Measurements from ENCODE around the gene RUBCN.
"Not testable (repeated sequence)": the region's sequence is repeated elsewhere in the genome, so short reads cannot be mapped to it uniquely, and the experiment has no call there.

The RUBCN gene

GRCh38 chr3:197718891-197719290, 17.8 kb downstream of the RUBCN start:
- TF ChIP-seq CTCF (IDR thresholded peaks at IDR 0.05; ENCODE audit: extremely low read depth, missing control alignments): no peak
- DNase-seq (ENCODE audit: low spot score): no peak

- no peak for TF ChIP-seq CTCF (IDR thresholded peaks at IDR 0.05; ENCODE audit: extremely low read depth, missing control alignments)
- DNase-seq (ENCODE audit: low spot score): no peak
These were observed 22.5 kb downstream of the RUBCN start for GRCh38 chr3:197714251-197714650.

- TF ChIP-seq CTCF (IDR thresholded peaks at IDR 0.05; ENCODE audit: extremely low read depth, missing control alignments): no peak
- no peak for DNase-seq (ENCODE audit: low spot score)
These were observed 23.3 kb downstream of the RUBCN start for GRCh38 chr3:197713477-197713822.

- no peak for TF ChIP-seq CTCF (IDR thresholded peaks at IDR 0.05; ENCODE audit: extremely low read depth, missing control alignments)
These were observed 24.6 kb downstream of the RUBCN start for GRCh38 chr3:197711973-197712707.

GRCh38 chr3:197710965-197711364, 25.7 kb downstream of the RUBCN start:
- not testable (repeated sequence) for DNase-seq (ENCODE audit: low spot score)

More at GRCh38 chr3:197711973-197712707, 24.6 kb downstream of the RUBCN start:
- DNase-seq (ENCODE audit: low spot score): peak; percentile 72

DNA sequence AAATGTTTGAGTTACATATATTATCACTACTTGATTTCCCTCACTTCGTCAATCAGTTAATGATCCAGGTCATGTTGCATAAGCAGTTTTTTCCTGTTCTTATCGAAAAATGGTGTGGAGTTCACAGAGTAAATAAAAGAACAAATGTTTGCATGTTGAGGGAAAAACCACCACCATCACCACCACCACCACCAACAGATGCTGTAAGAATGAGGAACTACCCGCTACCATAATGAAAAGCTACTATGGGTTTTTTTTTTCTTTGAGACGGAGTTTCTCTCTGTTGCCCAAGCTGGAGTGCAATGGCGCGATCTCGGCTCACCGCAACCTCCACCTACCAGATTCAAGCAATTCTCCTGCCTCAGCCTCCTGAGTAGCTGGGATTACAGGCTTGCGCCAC, 27.6 kb downstream of the RUBCN start:
- no peak for DNase-seq (ENCODE audit: low spot score)
- no peak for TF ChIP-seq CTCF (IDR thresholded peaks at IDR 0.05; ENCODE audit: extremely low read depth, missing control alignments)

GRCh38 chr3:197706658-197707057, 30.0 kb downstream of the RUBCN start:
- no peak for TF ChIP-seq CTCF (IDR thresholded peaks at IDR 0.05; ENCODE audit: extremely low read depth, missing control alignments)
- DNase-seq (ENCODE audit: low spot score): no peak

- TF ChIP-seq CTCF (IDR thresholded peaks at IDR 0.05; ENCODE audit: extremely low read depth, missing control alignments): no peak
- no peak for DNase-seq (ENCODE audit: low spot score)
These were observed 34.9 kb downstream of the RUBCN start for GRCh38 chr3:197701841-197702240.

All from GM20000 (cell line).